GM10266 (cell line): ENCODE measurements around the gene TMEM205.

ENCODE experiments used
- DNase-seq: peaks from one replicate; pipeline ENCODE4 v3.0.0; 2012; ENCODE audit errors: extremely low spot score
- TF ChIP-seq, protein P1 (sequence below): IDR thresholded peaks from 2 replicates; pipeline ENCODE4 v1.5.1; 2012; ENCODE audit warnings: mild to moderate bottlenecking, low read depth; ENCODE audit not compliant: control insufficient read depth, insufficient read depth; ENCODE audit errors: missing control alignments

TMEM205 gene

DNA sequence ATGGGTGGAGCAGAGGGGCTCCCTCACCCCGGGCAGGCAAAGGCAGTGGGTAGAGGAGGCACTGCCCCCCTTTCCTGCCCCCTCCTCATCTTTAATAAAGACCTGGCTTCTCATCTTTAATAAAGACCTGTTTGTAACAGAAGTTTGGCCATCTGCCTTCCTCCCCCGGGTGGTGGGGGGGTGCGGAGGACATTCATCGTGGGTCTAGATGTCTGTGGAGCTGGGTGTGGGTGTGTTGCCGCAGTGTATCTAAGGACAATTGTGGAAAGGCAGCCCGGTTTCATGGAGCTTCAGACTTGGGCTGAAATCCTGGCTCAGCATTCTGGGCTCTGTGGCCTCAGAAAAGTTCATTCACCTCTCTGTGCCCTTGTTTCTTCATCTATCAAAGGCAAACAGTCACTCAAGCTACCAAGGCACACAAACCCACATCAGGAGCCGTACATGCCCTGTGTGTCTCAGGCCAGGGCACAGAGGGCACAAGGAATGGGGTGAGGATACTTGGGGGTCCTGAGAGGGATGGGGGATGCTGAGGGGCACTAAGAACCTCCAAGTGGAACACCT is 19.6 kb upstream of the TMEM205 start:
- no peak for DNase-seq
- TF ChIP-seq, protein P1, sequence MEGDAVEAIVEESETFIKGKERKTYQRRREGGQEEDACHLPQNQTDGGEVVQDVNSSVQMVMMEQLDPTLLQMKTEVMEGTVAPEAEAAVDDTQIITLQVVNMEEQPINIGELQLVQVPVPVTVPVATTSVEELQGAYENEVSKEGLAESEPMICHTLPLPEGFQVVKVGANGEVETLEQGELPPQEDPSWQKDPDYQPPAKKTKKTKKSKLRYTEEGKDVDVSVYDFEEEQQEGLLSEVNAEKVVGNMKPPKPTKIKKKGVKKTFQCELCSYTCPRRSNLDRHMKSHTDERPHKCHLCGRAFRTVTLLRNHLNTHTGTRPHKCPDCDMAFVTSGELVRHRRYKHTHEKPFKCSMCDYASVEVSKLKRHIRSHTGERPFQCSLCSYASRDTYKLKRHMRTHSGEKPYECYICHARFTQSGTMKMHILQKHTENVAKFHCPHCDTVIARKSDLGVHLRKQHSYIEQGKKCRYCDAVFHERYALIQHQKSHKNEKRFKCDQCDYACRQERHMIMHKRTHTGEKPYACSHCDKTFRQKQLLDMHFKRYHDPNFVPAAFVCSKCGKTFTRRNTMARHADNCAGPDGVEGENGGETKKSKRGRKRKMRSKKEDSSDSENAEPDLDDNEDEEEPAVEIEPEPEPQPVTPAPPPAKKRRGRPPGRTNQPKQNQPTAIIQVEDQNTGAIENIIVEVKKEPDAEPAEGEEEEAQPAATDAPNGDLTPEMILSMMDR: no peak

DNA sequence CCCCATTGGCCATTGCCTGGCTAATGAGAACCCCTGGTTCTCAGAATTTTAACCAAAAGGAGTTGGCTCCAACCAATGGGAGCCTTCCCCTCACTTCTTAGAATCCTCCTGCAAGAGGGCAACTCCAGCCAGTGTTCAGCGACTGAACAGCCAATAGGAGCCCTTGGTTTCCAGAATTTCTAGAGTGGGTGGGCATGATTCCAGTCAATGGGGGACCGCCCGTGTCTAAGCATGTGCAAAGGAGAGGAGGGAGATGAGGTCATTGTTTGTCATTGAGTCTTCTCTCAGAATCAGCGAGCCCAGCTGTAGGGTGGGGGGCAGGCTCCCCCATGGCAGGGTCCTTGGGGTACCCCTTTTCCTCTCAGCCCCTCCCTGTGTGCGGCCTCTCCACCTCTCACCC is 18.9 kb upstream of the TMEM205 start:
- no peak for DNase-seq
- TF ChIP-seq, protein P1: no peak

DNA sequence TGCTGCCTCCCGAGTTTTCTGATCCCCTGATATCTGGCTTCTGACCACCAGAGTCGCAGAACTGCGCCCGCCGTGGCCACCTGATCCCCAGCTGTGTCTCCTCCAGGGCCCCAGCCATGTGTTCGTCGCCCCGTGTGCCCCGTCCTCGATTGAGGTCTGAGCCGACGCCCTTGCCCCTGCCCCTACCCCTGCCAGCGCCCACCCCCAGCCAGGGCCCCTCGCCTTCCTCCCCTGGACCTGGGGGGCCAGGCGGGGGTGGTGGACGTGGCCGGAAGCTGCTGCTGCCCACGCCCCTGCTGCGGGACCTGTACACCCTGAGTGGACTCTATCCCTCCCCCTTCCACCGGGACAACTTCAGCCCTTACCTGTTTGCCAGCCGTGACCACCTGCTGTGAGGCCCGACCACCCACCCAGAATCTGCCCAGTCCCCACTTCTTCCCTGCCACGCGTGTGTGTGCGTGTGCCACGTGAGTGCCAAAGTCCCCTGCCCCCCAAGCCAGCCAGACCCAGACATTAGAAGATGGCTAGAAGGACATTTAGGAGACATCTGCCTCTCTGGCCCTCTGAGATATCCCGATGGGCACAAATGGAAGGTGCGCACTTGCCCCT is 18.3 kb upstream of the TMEM205 start:
- DNase-seq: no peak
- TF ChIP-seq, protein P1: no peak

DNA sequence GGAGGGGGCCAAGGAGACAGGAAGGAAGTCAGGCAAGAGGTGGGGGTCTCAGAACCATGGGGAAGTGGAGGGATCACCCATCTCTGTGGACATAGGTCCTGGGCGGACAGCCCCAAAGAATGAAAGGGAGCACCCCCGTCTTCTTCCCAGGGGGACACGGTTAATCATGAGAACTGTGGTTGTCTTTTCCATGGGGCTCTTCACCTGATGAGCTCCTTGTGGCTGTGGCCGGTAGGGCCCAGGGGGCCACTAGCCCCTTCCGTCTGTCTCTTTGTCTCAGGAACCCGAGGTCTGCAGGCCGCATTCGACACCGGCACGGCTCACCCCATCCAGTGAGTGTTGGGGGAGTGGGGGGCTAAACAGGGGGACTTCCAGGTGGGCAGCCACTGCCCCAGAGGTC is 17.8 kb upstream of the TMEM205 start:
- TF ChIP-seq, protein P1: no peak
- no peak for DNase-seq

DNA sequence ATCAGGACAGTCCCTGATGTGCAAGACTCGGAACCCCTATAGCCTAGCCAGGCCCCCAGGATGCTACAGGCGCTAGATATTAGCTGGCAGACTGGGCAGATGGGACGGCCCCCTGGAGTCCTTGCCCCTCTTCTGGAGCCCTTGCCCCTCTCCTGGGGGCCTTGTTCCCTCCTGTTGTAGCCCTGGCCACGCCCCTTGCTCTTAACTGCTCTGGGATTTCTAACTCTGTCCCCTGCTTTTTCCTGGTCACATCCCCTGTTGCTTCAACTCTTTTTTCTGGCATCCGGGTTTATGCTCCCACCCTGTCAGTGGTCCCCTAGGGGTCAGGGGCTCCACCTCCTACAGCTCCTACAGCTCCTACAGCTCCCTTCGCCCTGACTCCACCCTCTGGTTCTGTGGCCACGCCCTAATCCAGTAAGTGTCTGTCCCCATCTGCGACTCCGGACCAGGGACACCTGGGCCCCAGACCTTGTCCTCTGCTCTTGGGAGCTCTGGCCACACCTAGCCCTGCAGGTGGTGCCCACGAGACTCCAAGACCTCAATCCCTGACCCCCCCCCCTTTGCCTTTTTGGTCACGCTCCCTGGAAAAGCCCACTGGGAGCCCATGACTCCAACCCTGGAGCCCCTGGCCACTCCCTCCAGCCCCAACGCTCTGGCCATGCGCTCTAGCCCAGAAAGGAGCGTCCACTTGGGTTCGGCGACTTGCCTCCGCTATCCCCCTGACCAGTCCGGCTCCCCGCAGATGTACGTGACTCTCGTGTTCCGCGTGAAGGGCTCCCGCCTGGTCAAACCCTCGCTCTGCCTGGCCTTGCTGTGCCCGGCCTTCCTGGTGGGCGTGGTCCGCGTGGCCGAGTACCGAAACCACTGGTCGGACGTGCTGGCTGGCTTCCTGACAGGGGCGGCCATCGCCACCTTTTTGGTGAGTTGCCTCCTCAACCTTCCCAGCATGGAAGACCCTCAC is 16.0 kb upstream of the TMEM205 start:
- TF ChIP-seq, protein P1: no peak
- DNase-seq: no peak

DNA sequence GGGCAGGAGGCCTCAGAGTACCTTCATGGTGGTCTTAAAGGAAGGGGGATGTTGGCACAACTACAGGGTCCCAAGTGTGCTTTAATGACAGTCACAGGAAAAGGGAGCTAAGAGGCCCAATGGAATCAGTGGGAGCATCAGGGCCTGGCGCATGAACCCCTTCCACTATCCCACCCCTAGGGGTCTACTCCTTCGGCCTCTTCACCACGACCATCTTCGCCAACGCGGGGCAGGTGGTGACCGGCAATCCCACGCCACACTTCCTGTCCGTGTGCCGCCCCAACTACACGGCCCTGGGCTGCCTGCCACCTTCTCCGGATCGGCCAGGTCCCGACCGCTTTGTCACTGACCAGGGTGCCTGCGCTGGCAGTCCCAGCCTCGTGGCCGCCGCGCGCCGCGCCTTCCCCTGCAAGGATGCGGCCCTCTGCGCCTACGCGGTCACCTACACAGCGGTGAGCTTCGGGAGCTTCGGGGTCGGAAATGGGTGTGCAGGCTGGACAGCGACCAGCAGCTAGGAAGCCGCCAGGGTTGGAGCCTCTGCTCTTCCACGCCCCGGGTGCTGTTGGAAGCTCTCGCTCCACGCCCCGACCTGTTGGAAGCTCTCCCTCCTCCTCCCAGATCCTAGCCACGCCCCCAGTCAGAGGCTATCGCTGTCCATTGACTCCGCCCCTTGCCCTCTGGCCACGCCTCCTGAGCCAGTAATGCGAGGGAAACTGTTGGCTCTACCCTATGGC is 15.1 kb upstream of the TMEM205 start:
- DNase-seq: no peak
- TF ChIP-seq, protein P1: no peak
